CD4-positive, alpha-beta T cell treated with Interleukin-6 at 100 ng/mL for 8 hours (primary cell): ENCODE results near the gene ZBTB9.

Source experiments
- DNase-seq: peaks from one replicate; pipeline ENCODE4 v3.0.0-alpha.2; 2020; ENCODE audit warnings: mixed read lengths, low spot score

Gene ZBTB9, protein sequence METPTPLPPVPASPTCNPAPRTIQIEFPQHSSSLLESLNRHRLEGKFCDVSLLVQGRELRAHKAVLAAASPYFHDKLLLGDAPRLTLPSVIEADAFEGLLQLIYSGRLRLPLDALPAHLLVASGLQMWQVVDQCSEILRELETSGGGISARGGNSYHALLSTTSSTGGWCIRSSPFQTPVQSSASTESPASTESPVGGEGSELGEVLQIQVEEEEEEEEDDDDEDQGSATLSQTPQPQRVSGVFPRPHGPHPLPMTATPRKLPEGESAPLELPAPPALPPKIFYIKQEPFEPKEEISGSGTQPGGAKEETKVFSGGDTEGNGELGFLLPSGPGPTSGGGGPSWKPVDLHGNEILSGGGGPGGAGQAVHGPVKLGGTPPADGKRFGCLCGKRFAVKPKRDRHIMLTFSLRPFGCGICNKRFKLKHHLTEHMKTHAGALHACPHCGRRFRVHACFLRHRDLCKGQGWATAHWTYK

DNA sequence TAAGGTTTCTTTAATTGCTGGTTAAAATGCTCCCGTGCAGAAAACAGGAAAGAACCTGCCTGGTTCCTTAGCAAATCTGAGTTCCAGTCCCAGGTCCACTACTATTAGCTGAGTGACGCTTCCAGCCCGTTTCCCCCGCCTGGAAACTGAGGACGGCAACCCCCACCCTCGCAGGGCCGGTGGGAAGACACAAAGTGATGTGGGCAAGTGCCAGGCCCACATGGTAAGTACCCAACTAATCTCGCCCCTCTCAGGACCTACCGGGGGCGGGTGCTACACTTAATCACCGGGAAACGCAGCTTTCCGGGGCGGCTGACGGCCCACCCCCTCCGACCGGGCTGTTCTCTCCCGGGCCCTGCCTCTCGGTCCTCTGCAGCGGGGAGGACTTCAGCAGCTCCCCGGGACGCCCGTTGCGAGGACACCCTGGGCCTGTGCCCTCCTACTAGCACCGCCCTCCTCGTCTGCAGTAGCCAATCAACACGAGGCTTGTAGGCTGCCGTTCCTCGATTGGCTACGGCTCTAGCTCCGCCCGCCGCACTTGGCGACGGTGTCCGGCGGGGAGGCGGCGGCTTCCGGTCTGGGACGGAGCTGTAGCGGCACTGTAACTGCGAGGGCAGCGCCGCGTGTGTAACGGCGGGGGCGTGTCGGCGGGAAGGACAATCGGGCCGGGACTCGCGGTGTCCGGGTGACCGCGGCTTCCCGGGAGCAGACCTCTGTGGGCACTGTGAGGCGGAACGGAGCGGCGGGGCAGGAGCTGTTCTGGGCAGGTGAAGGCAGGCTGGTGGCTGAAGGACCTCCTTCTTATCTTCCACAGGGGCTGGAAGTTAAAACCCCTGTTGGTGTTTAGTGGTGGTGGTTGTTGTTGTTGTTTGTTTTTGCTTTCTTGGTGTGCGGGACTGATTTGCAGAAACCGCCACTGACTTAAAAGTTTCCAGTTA lies at the start of gene ZBTB9:
TSS of gene ZBTB9 (plus strand) at position 568 of the 938 bp plus-strand sequence. CDS start 525 bp downstream, outside the sequence.
- DNase-seq, result peak; percentile 95

DNA sequence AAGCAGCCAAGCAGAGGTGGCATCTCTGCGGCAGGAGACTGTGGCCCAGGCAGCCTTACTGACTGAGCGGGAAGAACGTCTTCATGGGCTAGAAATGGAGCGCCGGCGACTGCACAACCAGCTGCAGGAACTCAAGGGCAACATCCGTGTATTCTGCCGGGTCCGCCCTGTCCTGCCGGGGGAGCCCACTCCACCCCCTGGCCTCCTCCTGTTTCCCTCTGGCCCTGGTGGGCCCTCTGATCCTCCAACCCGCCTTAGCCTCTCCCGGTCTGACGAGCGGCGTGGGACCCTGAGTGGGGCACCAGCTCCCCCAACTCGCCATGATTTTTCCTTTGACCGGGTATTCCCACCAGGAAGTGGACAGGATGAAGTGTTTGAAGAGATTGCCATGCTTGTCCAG lies 49.5 kb upstream of the ZBTB9 start:
- DNase-seq, result no peak

DNA sequence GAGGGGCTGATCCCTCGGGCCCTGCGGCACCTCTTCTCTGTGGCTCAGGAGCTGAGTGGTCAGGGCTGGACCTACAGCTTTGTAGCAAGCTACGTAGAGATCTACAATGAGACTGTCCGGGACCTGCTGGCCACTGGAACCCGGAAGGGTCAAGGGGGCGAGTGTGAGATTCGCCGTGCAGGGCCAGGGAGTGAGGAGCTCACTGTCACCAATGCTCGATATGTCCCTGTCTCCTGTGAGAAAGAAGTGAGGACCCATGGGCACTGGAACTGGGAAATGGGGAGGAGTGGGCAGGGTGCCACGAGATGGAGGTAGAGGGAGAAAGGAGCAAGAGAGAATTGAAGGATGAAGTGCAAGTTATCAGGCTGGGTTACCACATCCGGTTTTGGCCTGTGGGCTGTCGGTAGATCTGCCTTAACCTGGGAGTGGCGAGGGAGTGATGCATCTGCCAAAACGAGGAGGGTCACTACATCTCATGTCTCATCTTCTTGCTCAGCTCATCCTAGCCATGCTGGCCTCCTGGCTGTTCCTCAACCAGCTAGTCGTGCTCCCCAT lies 48.9 kb upstream of the ZBTB9 start:
- DNase-seq, result no peak

DNA sequence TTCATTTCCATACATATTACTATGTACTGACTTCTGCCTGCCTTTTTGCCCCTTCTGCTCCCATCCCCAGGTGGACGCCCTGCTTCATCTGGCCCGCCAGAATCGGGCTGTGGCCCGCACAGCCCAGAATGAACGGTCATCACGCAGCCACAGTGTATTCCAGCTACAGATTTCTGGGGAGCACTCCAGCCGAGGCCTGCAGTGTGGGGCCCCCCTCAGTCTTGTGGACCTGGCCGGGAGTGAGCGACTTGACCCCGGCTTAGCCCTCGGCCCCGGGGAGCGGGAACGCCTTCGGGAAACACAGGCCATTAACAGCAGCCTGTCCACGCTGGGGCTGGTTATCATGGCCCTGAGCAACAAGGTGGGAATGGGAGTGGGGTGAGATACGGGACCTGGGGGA lies 48.2 kb upstream of the ZBTB9 start:
- no peak for DNase-seq

DNA sequence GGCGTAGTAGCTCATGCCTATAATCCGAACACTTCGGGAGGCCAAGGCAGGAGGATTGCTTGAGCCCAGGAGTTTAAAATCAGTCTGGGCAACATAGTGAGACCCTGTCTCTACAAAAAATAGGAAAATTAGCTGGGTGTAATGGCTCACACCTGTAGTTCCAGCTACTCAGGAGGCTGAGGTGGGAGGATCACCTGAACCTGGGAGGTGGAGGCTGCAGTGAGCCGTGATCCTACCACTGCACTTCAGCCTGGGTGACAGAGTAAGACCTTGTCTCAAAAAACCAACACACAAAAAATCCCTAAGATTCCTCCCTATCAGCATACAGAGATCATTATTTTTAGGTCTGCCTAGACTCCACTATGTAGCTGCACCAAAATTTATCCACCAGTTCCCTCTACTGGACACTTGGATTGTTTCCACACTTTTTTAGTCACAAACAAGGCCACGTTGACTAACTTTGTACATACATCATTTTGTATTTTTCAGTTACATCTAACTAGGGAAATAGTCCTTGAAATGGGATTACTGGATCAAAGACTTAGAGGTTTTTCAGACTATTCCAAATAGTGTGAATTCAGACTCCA lies 47.2 kb upstream of the ZBTB9 start:
- no peak for DNase-seq

DNA sequence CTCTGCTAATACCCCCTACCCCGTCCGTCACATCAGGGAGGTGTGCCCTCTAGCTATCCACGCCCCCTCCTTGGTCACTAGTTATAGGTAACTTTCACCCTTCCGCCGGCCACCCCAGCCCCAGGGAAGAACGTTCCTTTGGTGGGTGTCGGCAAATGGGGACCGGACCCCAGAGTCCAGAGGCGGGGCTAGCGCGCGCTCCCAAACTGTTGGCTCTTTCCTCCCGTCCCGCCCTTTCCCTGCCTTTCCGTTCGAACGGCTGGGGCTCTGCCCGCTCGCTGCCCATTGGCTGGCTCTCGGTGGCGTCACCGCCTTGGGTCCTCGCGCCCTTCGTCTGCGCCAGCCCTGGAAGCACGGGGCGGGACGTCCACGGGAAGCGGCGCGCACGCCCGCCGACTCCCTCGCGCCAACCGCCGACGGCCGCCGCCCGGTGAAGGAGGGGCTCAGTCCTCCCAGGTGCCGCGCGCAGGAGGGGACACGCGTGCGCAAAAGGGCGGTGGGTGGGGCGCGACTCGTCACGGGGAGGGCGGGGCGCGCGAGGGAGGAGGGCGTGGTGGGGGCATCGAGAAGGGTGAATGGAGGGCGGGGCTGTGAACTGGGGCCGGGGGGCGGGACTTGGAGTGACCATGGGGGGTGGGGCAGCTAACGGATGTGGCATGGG lies 44.2 kb upstream of the ZBTB9 start:
- DNase-seq, result peak; percentile 97

DNA sequence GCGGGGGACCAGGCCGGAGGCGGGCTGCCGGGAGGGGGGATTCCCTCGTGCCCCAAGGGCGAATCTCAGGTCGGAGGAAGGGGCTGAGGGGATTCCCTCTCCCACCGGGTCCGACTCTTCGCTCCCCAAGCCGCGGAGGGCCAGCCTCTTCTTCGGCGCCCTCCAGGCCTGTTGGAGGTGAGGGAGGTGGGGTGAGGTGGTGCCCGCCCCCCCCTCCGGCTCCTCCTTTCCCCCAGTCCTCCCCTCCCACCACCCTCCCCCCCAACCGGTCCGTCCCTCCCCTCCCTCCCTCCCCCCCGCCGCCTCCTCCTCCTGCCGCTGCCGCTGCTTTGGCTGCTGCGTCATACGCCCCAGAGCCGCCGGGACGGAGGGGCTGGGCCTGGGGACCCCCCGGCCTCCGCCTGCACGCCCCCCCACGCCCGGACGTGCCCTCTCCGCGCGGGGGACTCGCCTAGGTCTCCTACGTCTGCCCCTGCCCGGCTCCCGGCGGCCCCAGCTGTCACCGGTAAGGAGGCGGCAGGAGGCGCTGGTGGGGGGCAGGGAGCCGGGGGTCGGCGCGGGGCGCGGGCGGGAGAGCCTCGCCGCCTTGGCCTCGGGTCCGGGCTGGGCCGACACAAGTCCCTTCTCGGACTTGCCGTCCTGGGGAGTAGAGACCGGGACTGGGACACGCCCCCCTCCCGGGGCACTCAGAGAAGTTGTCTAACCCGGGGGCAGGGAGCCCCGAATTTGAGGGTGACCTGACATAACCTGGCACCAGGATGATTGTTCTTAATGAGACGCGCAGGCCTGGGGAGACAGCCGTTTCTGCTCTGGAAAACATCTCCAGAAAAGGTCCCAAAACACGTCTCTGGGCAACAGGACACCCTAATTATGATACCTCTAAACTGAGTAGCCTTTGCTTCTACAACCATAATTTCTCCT lies 43.4 kb upstream of the ZBTB9 start, which contains the start of gene PHF1:
TSS of gene PHF1 (plus strand) at position 304 of the 921 bp plus-strand sequence. CDS start 1,250 bp downstream, outside the sequence.
- DNase-seq, result no peak

DNA sequence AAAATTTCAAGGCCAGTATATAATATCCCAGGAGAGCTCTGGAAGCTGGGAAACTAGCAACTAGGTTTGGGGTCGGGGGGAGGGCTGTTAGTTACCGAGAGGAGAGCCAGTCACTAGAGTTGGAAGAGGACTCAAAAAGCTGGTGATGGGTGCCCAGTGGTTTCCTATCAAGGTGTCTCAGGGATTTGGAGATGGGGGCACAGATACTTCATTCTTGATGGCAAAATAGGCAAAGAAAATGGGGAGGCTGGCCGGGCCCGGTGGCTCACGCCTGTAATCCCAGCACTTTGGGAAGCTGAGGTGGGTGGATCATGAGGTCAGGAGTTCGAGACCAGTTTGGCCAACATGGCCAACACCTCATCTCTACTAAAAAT lies 42.8 kb upstream of the ZBTB9 start:
- DNase-seq, result no peak

DNA sequence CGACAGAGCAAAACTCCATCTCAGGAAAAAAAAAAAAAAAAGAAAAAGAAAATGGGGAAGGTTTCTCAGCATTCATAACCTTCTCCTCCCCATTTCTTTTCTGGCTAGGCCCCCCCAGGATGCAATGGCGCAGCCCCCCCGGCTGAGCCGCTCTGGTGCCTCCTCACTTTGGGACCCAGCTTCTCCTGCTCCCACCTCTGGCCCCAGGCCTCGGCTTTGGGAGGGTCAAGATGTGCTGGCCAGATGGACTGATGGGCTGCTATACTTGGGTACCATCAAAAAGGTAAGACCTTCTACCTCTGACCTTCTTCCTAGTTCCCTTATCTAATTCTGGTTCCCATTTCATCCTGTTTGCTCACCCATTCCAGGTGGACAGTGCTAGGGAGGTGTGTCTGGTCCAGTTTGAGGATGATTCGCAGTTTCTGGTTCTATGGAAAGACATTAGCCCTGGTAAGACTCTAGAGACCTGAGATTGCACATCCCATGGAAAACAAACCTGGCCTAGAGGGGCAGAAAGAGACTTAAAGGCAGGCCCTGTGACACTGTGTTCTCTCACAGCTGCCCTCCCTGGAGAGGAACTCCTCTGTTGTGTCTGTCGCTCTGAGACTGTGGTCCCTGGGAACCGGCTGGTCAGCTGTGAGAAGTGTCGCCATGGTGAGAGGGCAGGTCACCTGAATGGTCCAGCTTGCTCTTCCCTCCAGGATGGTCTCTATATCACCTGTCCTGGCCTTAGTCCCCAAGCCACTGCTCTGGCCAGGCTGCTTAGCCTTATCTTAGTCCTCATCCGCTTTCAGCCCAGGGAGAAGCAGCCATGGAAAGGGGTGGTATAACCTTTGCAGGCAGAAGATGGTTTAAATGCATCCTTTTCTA lies 42.0 kb upstream of the ZBTB9 start:
- no peak for DNase-seq

DNA sequence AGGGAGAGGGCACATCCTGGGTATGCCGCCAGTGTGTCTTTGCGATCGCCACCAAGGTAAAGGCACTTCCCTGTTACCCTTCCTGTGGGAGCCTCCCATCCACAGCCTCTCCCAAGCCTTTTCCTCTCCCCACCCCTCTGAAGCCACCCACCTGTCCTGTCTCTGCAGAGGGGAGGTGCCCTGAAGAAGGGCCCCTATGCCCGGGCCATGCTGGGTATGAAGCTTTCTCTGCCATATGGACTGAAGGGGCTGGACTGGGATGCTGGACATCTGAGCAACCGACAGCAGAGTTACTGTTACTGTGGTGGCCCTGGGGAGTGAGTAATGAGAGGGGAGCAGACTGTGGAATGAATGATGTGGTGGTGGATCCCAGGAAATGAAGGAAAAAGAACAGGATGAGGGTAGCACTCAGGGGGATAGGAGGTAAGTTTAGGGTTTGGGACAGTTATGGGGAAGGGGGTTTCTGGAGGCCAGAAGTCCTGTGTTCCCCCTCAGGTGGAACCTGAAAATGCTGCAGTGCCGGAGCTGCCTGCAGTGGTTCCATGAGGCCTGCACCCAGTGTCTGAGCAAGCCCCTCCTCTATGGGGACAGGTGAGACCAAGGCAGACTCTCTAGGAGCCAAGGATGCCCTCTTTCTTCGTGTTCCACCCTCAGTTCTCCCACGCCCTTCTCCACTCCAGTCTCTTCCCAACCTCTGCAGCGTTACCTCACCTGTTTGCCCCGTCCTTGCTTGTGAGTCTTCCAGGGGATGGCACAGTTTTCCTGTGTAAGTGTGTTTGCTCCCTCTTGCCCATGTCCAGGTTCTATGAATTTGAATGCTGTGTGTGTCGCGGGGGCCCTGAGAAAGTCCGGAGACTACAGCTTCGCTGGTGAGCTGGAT lies 40.9 kb upstream of the ZBTB9 start:
- DNase-seq, result no peak

DNA sequence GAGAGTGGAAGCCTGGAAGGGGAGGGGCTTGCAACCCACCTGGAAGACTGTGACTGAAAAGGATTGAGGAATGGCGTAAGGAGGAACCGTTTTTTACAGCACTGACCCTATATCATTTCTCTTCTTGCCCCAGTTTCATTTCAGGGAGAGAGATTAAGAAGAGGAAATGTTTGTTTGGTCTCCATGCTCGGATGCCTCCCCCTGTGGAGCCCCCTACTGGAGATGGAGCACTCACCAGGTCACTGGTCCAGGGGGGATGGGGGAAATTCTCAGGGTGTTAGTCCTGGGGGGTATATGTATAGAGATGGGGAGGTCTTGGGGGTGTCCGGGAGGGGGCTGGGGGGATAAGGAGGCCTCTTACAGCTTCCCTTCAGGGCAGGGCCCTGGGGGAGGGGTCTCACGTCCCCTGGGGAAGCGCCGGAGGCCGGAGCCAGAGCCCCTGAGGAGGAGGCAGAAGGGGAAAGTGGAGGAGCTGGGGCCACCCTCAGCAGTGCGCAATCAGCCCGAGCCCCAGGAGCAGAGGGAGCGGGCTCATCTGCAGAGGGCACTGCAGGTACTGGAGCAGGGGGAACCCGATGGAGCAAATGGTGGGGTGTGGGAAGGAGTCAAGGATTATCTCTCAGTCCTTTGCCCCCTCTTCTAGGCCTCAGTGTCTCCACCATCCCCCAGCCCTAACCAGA lies 39.6 kb upstream of the ZBTB9 start:
- DNase-seq, result no peak

DNA sequence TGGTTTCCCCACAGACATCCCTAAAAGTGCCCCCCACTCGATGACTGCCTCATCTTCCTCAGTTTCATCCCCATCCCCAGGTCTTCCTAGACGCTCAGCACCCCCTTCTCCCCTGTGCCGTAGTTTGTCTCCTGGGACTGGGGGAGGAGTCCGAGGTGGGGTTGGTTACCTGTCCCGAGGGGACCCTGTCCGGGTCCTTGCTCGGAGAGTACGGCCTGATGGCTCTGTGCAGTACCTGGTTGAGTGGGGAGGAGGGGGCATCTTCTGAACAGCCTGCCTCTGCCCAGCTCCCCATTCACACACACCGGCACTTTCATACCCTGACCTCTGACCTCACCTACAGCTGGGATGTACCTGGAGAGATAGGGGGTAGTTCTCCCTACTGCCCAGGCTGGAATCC lies 38.5 kb upstream of the ZBTB9 start:
- no peak for DNase-seq

DNA sequence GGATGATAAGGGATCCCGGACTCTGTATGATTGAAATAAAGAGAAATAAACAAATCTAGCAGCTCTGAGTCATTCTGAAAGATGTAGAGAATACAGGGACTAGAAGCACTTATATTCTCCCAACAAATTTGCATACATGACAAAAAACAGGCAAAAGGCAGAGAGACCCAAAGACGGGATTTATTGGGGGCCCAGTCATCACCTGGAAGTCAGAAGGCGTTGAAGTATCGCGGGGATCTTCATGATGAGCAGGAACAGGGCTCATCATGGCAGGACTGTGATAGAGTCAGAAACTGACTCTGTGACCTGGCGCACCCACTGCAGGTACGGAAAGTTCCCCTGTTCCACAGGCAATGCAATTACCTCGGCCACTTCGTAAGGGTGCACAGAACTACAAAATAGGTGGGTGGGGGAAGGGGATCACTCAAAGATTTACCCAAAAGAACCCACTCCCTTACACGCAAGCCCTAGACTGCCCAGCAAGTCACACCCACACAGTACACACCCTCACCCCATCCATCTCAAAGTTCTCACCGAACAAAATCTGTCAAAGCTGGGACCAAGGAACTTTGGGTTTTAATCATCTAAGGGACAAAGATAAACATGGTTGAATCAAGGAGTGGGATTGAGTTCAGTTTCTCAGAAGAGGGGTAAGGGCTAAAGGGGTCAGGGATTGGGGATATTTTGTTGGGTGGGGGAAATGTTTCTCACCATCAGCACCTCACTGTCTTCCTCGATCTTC lies 37.8 kb upstream of the ZBTB9 start:
- DNase-seq, result no peak

DNA sequence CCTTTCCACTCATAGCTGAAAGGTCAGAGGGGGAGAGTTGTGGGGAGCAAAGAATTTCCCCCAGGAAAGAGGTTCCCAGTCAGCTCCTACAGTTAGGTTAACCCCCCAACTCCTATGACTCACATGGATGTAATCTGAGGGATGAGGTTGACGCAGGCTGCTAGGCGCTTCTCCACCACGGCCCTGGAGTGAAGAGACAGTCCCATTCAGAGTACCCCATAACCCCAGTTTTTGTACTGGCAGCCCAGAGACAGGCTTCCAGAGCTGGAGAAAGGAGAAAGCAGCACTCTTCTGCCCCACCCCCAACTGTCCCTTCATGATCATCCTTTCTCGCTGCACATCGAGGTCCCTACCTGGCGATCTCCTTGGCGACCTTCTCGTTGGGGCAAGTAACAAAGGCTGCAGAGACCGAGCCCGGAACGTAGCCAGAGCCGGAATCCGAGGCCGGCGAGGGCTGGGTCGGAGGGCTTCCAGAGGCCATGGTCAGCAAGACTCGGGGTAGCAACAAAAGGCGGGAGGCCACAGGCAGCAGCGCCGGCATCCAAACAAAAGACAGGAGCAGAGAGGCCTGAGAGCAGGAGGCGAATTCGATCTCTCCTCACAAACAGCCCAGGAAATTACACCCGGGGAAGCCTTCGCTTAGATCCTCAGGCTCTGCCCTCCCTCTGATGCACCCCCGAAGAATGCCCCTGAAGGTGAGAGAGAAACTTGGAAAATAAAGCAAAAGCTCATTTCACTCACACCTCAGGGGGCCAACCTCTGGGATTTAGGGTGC lies 37.1 kb upstream of the ZBTB9 start:
- no peak for DNase-seq

DNA sequence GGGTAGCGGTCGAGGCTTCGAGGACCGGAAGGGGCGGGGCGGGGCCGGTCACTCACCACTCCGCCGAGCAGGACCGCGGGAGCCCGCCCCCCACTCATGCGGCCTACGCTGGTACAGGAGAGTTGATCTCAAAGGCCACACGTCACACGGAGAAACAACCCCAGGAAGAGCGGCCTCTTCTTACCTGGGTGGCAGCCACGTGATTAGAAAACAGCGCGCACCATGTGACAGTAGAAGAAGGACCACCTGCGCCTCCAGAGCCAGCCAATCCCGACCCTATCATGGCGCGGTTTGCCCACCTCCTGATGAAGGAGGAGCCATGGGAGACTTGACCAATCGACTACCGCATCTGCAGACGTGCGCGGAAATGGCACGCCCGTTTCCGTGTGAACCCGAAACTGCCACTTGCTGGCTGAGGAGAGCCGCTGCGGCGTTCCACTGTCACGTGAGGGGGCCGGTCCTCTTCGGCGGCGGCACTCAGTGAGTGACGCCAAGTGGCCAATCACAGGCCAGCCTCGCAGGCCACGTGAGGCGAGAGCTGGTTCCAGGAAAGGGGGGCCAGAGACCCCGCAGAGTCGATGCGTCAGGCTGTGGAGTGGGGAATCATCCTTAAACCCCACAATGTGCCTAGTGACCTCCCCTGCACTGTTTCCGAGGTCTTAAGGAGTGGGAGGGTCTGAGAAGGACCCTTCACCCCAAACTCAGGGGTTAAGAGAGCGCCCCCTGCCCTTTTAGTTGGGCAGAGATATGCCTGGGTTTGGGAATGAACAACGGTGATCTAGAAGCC lies 36.3 kb upstream of the ZBTB9 start, which contains the start of gene CUTA:
TSS of gene CUTA (minus strand) at position 205 of the 787 bp plus-strand sequence. CDS start at position 98, 107 bp downstream.
- peak; percentile 100 for DNase-seq
